Omental fat pad (tissue), 4 donors: ENCODE results near the gene OPCML. TPM values are rescaled to one million over a fixed set of nuclear protein-coding genes. Genes with fewer than 3 reads are reported as not detected.

Source experiments
- ATAC-seq: fragments of 150-250 bp; one replicate; pipeline ENCODE4 v1.9.1; 2016; ENCODE audit warnings: mild to moderate bottlenecking, moderate library complexity; ENCODE audit not compliant: low FRiP score
- DNase-seq: peaks from one replicate; pipeline ENCODE4 v3.0.0-alpha.2; 2019; ENCODE audit warnings: low spot score
- CTCF ChIP-seq, 3 donors: fragments of 450-650 bp; IDR thresholded peaks; one replicate each; pipeline ENCODE4 v1.5.1; 2016 to 2017; ENCODE audit warnings: antibody characterized with exemption in 3 of 3, mild to moderate bottlenecking in 3 of 3, moderate library complexity in 2 of 3
- total RNA-seq, 4 donors: library from RNA; depleted of rRNA; stranded (reverse); fragments of >200 nt; gene quantifications; one replicate each; pipeline ENCODE4 v1.1.0, GENCODE V29; 2016

Gene OPCML
- total RNA-seq, 4 donors from 2014 or later = 0.32 TPM; not detected in 3

- DNase-seq = no peak
- no peak for ATAC-seq
- TF ChIP-seq CTCF (IDR thresholded peaks at IDR 0.05) = no peak
Observed at GRCh38 chr11:133214646-133215045, 317.7 kb downstream of the OPCML start.

GRCh38 chr11:133212201-133212600, 320.1 kb downstream of the OPCML start:
- ATAC-seq = no peak
- no peak for TF ChIP-seq CTCF (IDR thresholded peaks at IDR 0.05)
- no peak for DNase-seq

DNA sequence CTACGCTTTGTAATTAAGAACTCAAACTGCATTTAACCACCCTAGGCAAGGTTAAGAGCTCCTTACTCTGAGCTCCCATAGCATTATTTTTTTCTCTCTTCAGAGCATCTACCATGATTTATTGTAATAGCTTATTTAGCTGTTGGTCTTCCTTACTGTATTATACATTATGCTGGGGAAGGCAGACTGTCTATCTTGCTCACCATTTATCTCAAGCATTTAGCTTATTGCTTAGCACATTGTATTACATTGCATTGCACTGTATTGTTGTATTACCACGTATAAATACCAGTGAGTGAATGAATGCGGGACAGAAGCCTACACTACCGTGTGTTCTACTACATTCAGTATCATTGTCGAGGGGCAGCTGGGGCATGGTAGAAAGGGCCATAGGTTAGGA, 324.3 kb downstream of the OPCML start:
- no peak for TF ChIP-seq CTCF (IDR thresholded peaks at IDR 0.05)
- no peak for ATAC-seq
- DNase-seq = no peak

DNA sequence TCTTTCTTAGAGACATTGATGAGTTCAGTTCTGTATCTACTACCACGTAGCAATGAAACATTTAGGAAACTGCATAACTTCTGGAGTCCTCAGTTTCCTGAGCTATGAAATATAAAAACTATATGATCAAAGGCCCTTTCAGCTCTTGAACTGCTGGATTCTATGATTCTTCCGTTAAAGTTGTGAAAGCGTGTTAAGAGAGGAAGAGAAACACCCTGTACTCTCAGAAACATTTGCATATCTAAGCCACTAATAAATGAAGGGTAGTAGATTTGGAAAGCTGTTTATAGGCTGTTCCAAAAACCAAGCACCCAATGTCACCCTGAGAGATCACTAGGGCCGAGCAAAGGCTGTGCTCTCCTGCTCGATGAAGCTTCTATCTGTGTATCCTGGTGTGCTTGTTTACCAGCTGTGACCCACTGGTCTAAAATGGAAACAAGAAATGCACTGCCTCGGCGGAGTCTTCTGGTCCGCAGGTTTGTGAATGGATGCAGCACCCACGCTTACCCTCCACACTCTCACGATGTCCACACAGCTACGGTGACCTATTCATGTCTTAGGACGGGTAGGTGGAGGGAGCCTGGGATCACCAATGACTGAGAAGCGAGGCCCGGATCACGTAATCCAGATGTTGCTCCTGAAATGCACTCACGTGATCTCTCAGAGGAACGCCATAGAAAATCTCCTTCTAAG, 325.8 kb downstream of the OPCML start:
- DNase-seq = no peak
- no peak for TF ChIP-seq CTCF (IDR thresholded peaks at IDR 0.05)
- no peak for ATAC-seq

- ATAC-seq (no peak), DNase-seq (no peak)
- no peak for TF ChIP-seq CTCF (IDR thresholded peaks at IDR 0.05)
Observed at GRCh38 chr11:133204158-133204557, 328.1 kb downstream of the OPCML start.

- TF ChIP-seq CTCF (IDR thresholded peaks at IDR 0.05) = no peak
- no peak for DNase-seq
- no peak for ATAC-seq
Observed at GRCh38 chr11:133202816-133203215, 329.5 kb downstream of the OPCML start.

DNA sequence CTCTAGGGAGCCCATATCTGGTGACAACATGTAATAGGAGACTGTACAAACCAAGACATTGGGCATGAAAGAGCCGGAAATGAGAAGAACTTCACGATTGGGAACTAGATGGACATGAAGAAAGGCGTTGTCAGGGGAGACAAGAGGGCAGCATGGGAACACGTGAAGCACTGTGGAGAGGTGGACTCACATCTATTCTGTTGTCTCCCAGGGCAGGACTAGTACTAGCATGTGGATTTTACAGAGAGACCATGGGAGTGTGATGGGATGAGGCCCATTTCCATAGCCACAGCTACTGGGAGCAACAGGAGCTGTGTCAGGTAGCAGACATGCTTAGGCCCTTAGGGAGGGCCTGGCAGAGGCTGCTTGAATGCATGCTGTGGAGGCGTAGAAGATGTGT, 333.9 kb downstream of the OPCML start:
- ATAC-seq = no peak
- no peak for TF ChIP-seq CTCF (IDR thresholded peaks at IDR 0.05)
- no peak for DNase-seq
